IMR-90 (cell line): ENCODE measurements around the gene SUCLA2.

Experiments
- CTCF ChIP-seq: conservative IDR thresholded peaks from 2 replicates; pipeline ENCODE4 v1.5.1; 2012; ENCODE audit warnings: mild to moderate bottlenecking, low read depth, low read length, improper control_type of control experiment
- MAFK ChIP-seq: IDR thresholded peaks from 2 replicates; pipeline ENCODE4 v1.6.1; 2012; ENCODE audit warnings: low read depth, low read length, improper control_type of control experiment
- MXI1 ChIP-seq: IDR thresholded peaks from 2 replicates; pipeline ENCODE4 v1.6.1; 2012; ENCODE audit warnings: low read depth, mild to moderate bottlenecking, low read length, moderate library complexity, borderline replicate concordance
- POLR2A ChIP-seq: IDR thresholded peaks from 2 replicates; pipeline ENCODE4 v1.6.1; 2012; ENCODE audit warnings: mild to moderate bottlenecking, low read depth, low read length
- RAD21 ChIP-seq: IDR thresholded peaks from 2 replicates; pipeline ENCODE4 v1.6.1; 2012; ENCODE audit warnings: low read length, improper control_type of control experiment

GRCh38 chr13:47949799-47950198 is 51.3 kb downstream of the SUCLA2 start:
- TF ChIP-seq CTCF (no peak), POLR2A (no peak), MAFK (no peak), MXI1 (no peak), RAD21 (no peak)
